HCT116 (cell line): ENCODE results near the gene ERMARD. TPM values are rescaled to one million over a fixed set of nuclear protein-coding genes. Genes with fewer than 3 reads are reported as not detected.

Experiments
- ATAC-seq: fragments of 200-7000 bp; cut with Tn5 transposase; 2 replicates; pipeline ENCODE4 v1.9.1; 2020; ENCODE audit warnings: mild to moderate bottlenecking, moderate library complexity
- BruUV-seq: library from RNA; stranded (reverse); fragments of 400-500 nt; replicated peaks from 2 replicates; lab custom pipeline; 2021; lab: Mats Ljungman, UMichigan
- CTCF ChIA-PET: fragments of 300-600 bp; sonication (Branson Sonifier 250); formaldehyde crosslinking; loops from one replicate; lab custom pipeline; 2021; ENCODE audit warnings: antibody characterized with exemption; lab: Charles Lee
- POLR2A ChIA-PET: fragments of 300-600, 350-600 bp; sonication (Branson Sonifier 250); formaldehyde crosslinking; loops from one replicate; lab custom pipeline; 2021; ENCODE audit warnings: antibody characterized with exemption; lab: Charles Lee
- RAD21 ChIA-PET, 2 experiments: fragments of 300-600 bp; sonication (Branson Sonifier 250); formaldehyde crosslinking; loops; one replicate each; lab custom pipeline; 2023; ENCODE audit warnings: low total read pairs in 2 of 2; ENCODE audit not compliant: uncharacterized antibody in 2 of 2, unreplicated experiment in 2 of 2, low non-redundant PET in 1 of 2; lab: Charles Lee
- DNase-seq: peaks from one replicate; pipeline ENCODE4 v3.0.0-alpha.2; 2010; ENCODE audit warnings: low read depth, low spot score
- H2AFZ ChIP-seq: fragments of 200-600 bp; shearing (Covaris generic), sonication (generic); 2 replicates; pipeline ENCODE4 v1.6.1; 2017; ENCODE audit warnings: low read depth, mixed run types, mixed read lengths, antibody characterized with exemption, low read length; ENCODE audit not compliant: poor library complexity, severe bottlenecking
- H3K27ac ChIP-seq: 2 replicates; pipeline ENCODE4 v1.5.1; 2012; ENCODE audit warnings: low read depth, low read length
- H3K27me3 ChIP-seq: fragments of 200-600 bp; sonication (generic); 2 replicates; pipeline ENCODE4 v1.6.1; 2016; ENCODE audit warnings: mixed run types, low read length, mixed read lengths; ENCODE audit not compliant: insufficient read depth
- H3K36me3 ChIP-seq, 2 experiments: fragments of 200-500 bp in 1 of 2; fragments of 200-600 bp in 1 of 2; sonication (Bioruptor generic) in 1 of 2; sonication (generic) in 1 of 2; 2 replicates each; pipeline versions ENCODE4 v1.5.1 to v1.6.1; 2014 to 2016; ENCODE audit warnings: low read length in 2 of 2, inconsistent platforms in 1 of 2, mixed read lengths in 1 of 2, mixed run types in 1 of 2; ENCODE audit not compliant: insufficient read depth in 2 of 2, control insufficient read depth in 1 of 2
- H3K4me1 ChIP-seq, 2 experiments: fragments of 200-600 bp in 1 of 2; sonication (generic) in 1 of 2; 2 replicates each; pipeline versions ENCODE4 v1.5.1 to v1.6.1; 2012 to 2017; ENCODE audit warnings: low read length in 2 of 2, inconsistent platforms in 1 of 2, mild to moderate bottlenecking in 1 of 2, mixed read lengths in 1 of 2, mixed run types in 1 of 2, moderate library complexity in 1 of 2; ENCODE audit not compliant: insufficient read depth in 2 of 2, control insufficient read depth in 1 of 2
- H3K4me2 ChIP-seq: fragments of 200-600 bp; sonication (generic); 2 replicates; pipeline ENCODE4 v1.6.1; 2017; ENCODE audit warnings: mixed run types, low read length, mixed read lengths
- H3K4me3 ChIP-seq, 2 experiments: fragments of 200-600 bp in 1 of 2; sonication (generic) in 1 of 2; replicated peaks in 1 of 2; 2 replicates each; pipeline ENCODE4 v1.5.1; 2011 to 2016; ENCODE audit warnings: low read length in 2 of 2, control low read depth in 1 of 2, low read depth in 1 of 2, mild to moderate bottlenecking in 1 of 2, mixed read lengths in 1 of 2, mixed run types in 1 of 2
- H3K79me2 ChIP-seq: fragments of 200-600 bp; sonication (generic); 2 replicates; pipeline ENCODE4 v1.6.1; 2017; ENCODE audit warnings: mild to moderate bottlenecking, mixed run types, low read length, moderate library complexity, mixed read lengths; ENCODE audit not compliant: insufficient read depth
- H3K9ac ChIP-seq: fragments of 200-600 bp; sonication (generic); 2 replicates; pipeline ENCODE4 v1.6.1; 2016; ENCODE audit warnings: low read length, mixed read lengths
- H3K9me2 ChIP-seq: fragments of 200-600 bp; sonication (generic), shearing (Covaris generic); 2 replicates; pipeline ENCODE4 v1.6.1; 2017; ENCODE audit warnings: mixed run types, mild to moderate bottlenecking, moderate library complexity; ENCODE audit not compliant: insufficient read depth
- H3K9me3 ChIP-seq, 2 experiments: fragments of 200-500 bp in 1 of 2; fragments of 200-600 bp in 1 of 2; sonication (Bioruptor generic) in 1 of 2; sonication (generic) in 1 of 2; 2 replicates each; pipeline ENCODE4 v1.6.1; 2014 to 2017; ENCODE audit warnings: low read length in 2 of 2, mixed read lengths in 2 of 2, inconsistent platforms in 1 of 2, low read depth in 1 of 2, mild to moderate bottlenecking in 1 of 2, mixed run types in 1 of 2, moderate library complexity in 1 of 2; ENCODE audit not compliant: control insufficient read depth in 1 of 2, insufficient read depth in 1 of 2
- H4K20me1 ChIP-seq: fragments of 200-600 bp; sonication (generic), shearing (Covaris generic); 2 replicates; pipeline ENCODE4 v1.6.1; 2017; ENCODE audit warnings: mixed run types, mild to moderate bottlenecking, moderate library complexity; ENCODE audit not compliant: insufficient read depth
- ATF3 ChIP-seq: IDR thresholded peaks from 2 replicates; pipeline ENCODE4 v1.6.1; 2012
- CTCF ChIP-seq, 3 experiments: fragments of 200-600 bp in 1 of 3; sonication (generic) in 1 of 3; IDR thresholded peaks in 2 of 3; conservative IDR thresholded peaks in 1 of 3; 2 replicates each; pipeline ENCODE4 v1.5.1; 2012 to 2017; ENCODE audit warnings: low read depth in 2 of 3, low read length in 2 of 3, antibody characterized with exemption in 1 of 3, borderline replicate concordance in 1 of 3, control low read depth in 1 of 3, mild to moderate bottlenecking in 1 of 3, mixed read lengths in 1 of 3, mixed run types in 1 of 3, moderate library complexity in 1 of 3; ENCODE audit not compliant: insufficient read depth in 1 of 3
- ELF1 ChIP-seq: IDR thresholded peaks from 2 replicates; pipeline ENCODE4 v1.6.1; 2012; ENCODE audit warnings: low read depth, borderline replicate concordance
- EZH2 ChIP-seq: fragments of 200-600 bp; sonication (generic); IDR thresholded peaks from 2 replicates; pipeline ENCODE4 v1.6.1; 2017; ENCODE audit warnings: antibody characterized with exemption, mixed run types
- EZH2phosphoT487 ChIP-seq: fragments of 200-600 bp; IDR thresholded peaks from 2 replicates; pipeline ENCODE4 v1.6.1; 2018; ENCODE audit warnings: antibody characterized with exemption, borderline replicate concordance
- FOSL1 ChIP-seq: IDR thresholded peaks from 2 replicates; pipeline ENCODE4 v1.6.1; 2012; ENCODE audit warnings: low read depth
- MAX ChIP-seq: IDR thresholded peaks from 2 replicates; pipeline ENCODE4 v1.6.1; 2012
- POLR2A ChIP-seq: IDR thresholded peaks from 2 replicates; pipeline ENCODE4 v1.7.0; 2011; ENCODE audit warnings: borderline replicate concordance; ENCODE audit not compliant: insufficient read depth, insufficient read length; ENCODE audit errors: extremely low read depth
- POLR2AphosphoS5 ChIP-seq: IDR thresholded peaks from 2 replicates; pipeline ENCODE4 v1.6.1; 2011; ENCODE audit warnings: mild to moderate bottlenecking, low read depth, low read length, moderate library complexity
- RAD21 ChIP-seq: IDR thresholded peaks from 2 replicates; pipeline ENCODE4 v1.6.1; 2012; ENCODE audit warnings: low read depth, mild to moderate bottlenecking
- REST ChIP-seq: IDR thresholded peaks from 2 replicates; pipeline ENCODE4 v1.6.1; 2012; ENCODE audit warnings: low read depth
- SIN3A ChIP-seq: IDR thresholded peaks from 2 replicates; pipeline ENCODE4 v1.6.1; 2012; ENCODE audit warnings: low read depth
- SRF ChIP-seq: IDR thresholded peaks from 2 replicates; pipeline ENCODE4 v1.6.1; 2012; ENCODE audit warnings: low read depth
- TCF7L2 ChIP-seq: IDR thresholded peaks from 2 replicates; pipeline ENCODE4 v1.7.0; 2011; ENCODE audit warnings: borderline replicate concordance, inconsistent platforms; ENCODE audit not compliant: insufficient read depth, insufficient read length; ENCODE audit errors: extremely low read depth
- YY1 ChIP-seq: IDR thresholded peaks from 2 replicates; pipeline ENCODE4 v1.6.1; 2011; ENCODE audit warnings: low read length, low read depth, moderate library complexity, mild to moderate bottlenecking; ENCODE audit not compliant: insufficient replicate concordance; ENCODE audit errors: extremely low read depth
- ZBTB33 ChIP-seq: IDR thresholded peaks from 2 replicates; pipeline ENCODE4 v1.6.1; 2011; ENCODE audit warnings: mild to moderate bottlenecking, low read length, moderate library complexity; ENCODE audit not compliant: insufficient replicate concordance; ENCODE audit errors: extremely low read depth
- ZFX ChIP-seq: fragments of 450-650 bp; IDR thresholded peaks from 2 replicates; pipeline ENCODE4 v1.6.1; 2017
- ZNF274 ChIP-seq: fragments of 200-500 bp; sonication (Bioruptor generic); IDR thresholded peaks from 2 replicates; pipeline ENCODE4 v1.6.1; 2014; ENCODE audit warnings: mild to moderate bottlenecking, low read depth, low read length, inconsistent platforms
- intact Hi-C: fragments of 100-400 bp; cut with micrococcal nuclease; formaldehyde crosslinking; loops from 2 replicates; pipeline ENCODE4 v1.10.0; 2022
- total RNA-seq: library from RNA; stranded (reverse); gene quantifications from one replicate; pipeline ENCODE4 v1.2.1, GENCODE V29; 2021; ENCODE audit not compliant: unreplicated experiment

ERMARD gene
- total RNA-seq, 1 experiment from 2014 or later, result 24.7 TPM

GRCh38 chr6:169746556-169746955, 4.9 kb upstream of the ERMARD start:
- ATAC-seq, result no peak
- Histone ChIP-seq H2AFZ (no peak overlapping the region), H3K27me3 (no peaks in the 10 kb centered on the region), H3K9me2 (no peaks in the 10 kb centered on the region), H4K20me1 (no peaks in the 10 kb centered on the region)
- ChIA-PET RAD21 (no interaction called here), CTCF (no interaction called here)
- no TSS peak for BruUV-seq
- no peak for TF ChIP-seq POLR2AphosphoS5
- TF ChIP-seq TCF7L2, result no peak
- TF ChIP-seq SRF, result no peak
- no peak for TF ChIP-seq EZH2phosphoT487
- TF ChIP-seq EZH2, result no peak
- TF ChIP-seq ELF1, result no peak
- TF ChIP-seq REST, result no peak
- no peak for TF ChIP-seq ZFX
- no peak for TF ChIP-seq YY1
- TF ChIP-seq RAD21, result no peak
- no peak for TF ChIP-seq SIN3A
- TF ChIP-seq CTCF (IDR thresholded peaks at IDR 0.05 in 2 of 3, conservative IDR thresholded peaks at IDR 0.05 in 1 of 3; ENCODE audit: borderline replicate concordance in 1 of 3, insufficient read depth in 1 of 3, low read depth in 2 of 3, low read length in 2 of 3), result no peak
- TF ChIP-seq ZBTB33, result no peak
- TF ChIP-seq POLR2A, result no peak
- TF ChIP-seq ATF3, result no peak
- no peak for TF ChIP-seq ZNF274
- no peak for TF ChIP-seq FOSL1
- TF ChIP-seq MAX, result no peak
- TF ChIP-seq, all 23 proteins: peak for 0
- Histone ChIP-seq H3K4me2 (no peak overlapping the region), H3K36me3 (0 out of 4 replicates have a peak, but pooled peaks cover 0 to 5% of the 10 kb centered on the region in 2 experiments), H3K4me3 (no peak overlapping the region), H3K9me3 (peaks cover 0 to 5% of the 10 kb centered on the region in 2 experiments; a peak in 1 of 4 replicates), H3K4me1 (peaks cover 0 to 8% of the 10 kb centered on the region in 2 experiments; a peak in 3 of 4 replicates), H3K9ac (no peak overlapping the region), H3K27ac (no peak overlapping the region), H3K79me2 (peaks cover 21% of the 10 kb centered on the region)
- intact Hi-C loops, result no loop called here
- no peak for DNase-seq
- POLR2A ChIA-PET, result no interaction called here
